ENCODE results near the gene PLVAP.
A peak's percentile ranks its signal among the peaks of the same experiment; 100 is the strongest.

PLVAP gene

DNA sequence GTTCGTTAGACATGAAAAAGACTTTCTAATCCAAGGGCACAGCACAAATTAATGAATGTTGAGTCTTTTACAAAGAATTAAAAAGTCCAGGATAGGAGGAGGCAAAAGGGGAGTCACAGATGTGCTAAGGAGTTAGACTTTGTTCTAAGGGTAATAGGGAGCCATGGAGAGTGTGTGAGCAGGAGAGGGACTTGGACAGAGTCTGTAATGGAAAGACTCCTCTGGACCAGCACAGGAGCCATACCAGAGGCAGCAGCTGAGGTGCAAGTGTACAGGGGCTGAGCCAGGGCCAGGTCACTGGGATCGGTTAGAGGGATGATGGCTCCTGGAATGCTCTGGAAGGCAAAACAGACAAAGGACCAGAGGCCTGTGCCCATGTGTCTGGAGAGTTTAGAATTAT is 29.3 kb downstream of the PLVAP start:
- Histone ChIP-seq H3K27ac (ENCODE audit: extremely low read depth, low read depth, low read length) (no peak overlapping the region), H3K9me3 (ENCODE audit: control insufficient read depth, insufficient read depth, low read depth, low read length) (no peaks in the 10 kb centered on the region), H3K4me3 (ENCODE audit: low read depth, low read length) (no peak overlapping the region), H3K36me3 (ENCODE audit: control insufficient read depth in 2 of 2, insufficient read depth in 1 of 2, low read length in 2 of 2) (no peaks in the 10 kb centered on the region; a peak in 1 of 3 replicates), H3K4me1 (ENCODE audit: control insufficient read depth, insufficient read depth, low read length) (no peaks in the 10 kb centered on the region)
- TF ChIP-seq ZNF701 (tag by site-specific recombination; IDR thresholded peaks at IDR 0.05) (no peak), ZNF16 (tag by site-specific recombination; IDR thresholded peaks at IDR 0.05; ENCODE audit: low read depth) (peak; percentile 95), ZNF776 (tag by site-specific recombination; IDR thresholded peaks at IDR 0.05; ENCODE audit: borderline replicate concordance) (no peak)
- TF ChIP-seq, protein P1, sequence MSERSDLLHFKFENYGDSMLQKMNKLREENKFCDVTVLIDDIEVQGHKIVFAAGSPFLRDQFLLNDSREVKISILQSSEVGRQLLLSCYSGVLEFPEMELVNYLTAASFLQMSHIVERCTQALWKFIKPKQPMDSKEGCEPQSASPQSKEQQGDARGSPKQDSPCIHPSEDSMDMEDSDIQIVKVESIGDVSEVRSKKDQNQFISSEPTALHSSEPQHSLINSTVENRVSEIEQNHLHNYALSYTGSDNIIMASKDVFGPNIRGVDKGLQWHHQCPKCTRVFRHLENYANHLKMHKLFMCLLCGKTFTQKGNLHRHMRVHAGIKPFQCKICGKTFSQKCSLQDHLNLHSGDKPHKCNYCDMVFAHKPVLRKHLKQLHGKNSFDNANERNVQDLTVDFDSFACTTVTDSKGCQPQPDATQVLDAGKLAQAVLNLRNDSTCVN (tag by site-specific recombination; optimal IDR thresholded peaks at IDR 0.05), result peak; percentile 11
- ChIA-PET POLR2A (no interaction called here), CTCF (interaction anchor here (0.5 to 2.2 kb wide), 7 partner anchors 36 to 416 kb away, joined by 3 to 17 read pairs (median 3); no protein-coding TSS in a partner anchor)

DNA sequence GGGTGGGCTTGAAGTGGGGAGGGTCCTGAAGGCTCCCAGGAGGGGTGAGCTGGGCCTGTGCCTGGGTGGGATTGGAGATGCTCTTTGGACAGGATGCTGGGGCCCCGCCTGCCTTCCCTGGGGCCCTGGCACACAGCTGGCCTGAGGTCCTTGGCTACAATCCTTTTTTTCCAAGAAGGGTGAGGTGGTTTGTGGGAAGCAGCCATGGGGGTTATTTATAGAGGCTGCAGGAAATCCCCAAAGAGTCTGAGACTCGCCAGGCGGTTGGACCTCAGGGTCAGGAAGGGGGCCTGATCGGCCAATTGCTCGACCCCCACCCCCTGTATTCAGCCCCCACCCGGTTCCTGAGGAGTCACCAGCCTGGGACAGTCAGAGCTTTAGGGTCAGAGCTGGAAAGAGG is 29.8 kb downstream of the PLVAP start:
- Histone ChIP-seq H3K27ac (ENCODE audit: extremely low read depth, low read depth, low read length) (no peak overlapping the region), H3K36me3 (ENCODE audit: control insufficient read depth in 2 of 2, insufficient read depth in 1 of 2, low read length in 2 of 2) (peaks cover 0 to 2% of the 10 kb centered on the region in 2 experiments; a peak in 2 of 3 replicates), H3K4me1 (ENCODE audit: control insufficient read depth, insufficient read depth, low read length) (no peaks in the 10 kb centered on the region), H3K4me3 (ENCODE audit: low read depth, low read length) (no peak overlapping the region), H3K9me3 (ENCODE audit: control insufficient read depth, insufficient read depth, low read depth, low read length) (no peaks in the 10 kb centered on the region)
- TF ChIP-seq ZNF596 (tag by site-specific recombination; IDR thresholded peaks at IDR 0.05) (no peak), ZNF514 (tag by site-specific recombination; IDR thresholded peaks at IDR 0.05) (no peak), ZNF677 (tag by site-specific recombination; IDR thresholded peaks at IDR 0.05) (no peak), ZFP37 (tag by site-specific recombination; IDR thresholded peaks at IDR 0.05) (no peak), ZNF548 (tag by site-specific recombination; IDR thresholded peaks at IDR 0.05) (no peak)
- TF ChIP-seq, protein P2, sequence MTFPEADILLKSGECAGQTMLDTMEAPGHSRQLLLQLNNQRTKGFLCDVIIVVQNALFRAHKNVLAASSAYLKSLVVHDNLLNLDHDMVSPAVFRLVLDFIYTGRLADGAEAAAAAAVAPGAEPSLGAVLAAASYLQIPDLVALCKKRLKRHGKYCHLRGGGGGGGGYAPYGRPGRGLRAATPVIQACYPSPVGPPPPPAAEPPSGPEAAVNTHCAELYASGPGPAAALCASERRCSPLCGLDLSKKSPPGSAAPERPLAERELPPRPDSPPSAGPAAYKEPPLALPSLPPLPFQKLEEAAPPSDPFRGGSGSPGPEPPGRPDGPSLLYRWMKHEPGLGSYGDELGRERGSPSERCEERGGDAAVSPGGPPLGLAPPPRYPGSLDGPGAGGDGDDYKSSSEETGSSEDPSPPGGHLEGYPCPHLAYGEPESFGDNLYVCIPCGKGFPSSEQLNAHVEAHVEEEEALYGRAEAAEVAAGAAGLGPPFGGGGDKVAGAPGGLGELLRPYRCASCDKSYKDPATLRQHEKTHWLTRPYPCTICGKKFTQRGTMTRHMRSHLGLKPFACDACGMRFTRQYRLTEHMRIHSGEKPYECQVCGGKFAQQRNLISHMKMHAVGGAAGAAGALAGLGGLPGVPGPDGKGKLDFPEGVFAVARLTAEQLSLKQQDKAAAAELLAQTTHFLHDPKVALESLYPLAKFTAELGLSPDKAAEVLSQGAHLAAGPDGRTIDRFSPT (tag by site-specific recombination; IDR thresholded peaks at IDR 0.05), result no peak
- TF ChIP-seq, protein P3, sequence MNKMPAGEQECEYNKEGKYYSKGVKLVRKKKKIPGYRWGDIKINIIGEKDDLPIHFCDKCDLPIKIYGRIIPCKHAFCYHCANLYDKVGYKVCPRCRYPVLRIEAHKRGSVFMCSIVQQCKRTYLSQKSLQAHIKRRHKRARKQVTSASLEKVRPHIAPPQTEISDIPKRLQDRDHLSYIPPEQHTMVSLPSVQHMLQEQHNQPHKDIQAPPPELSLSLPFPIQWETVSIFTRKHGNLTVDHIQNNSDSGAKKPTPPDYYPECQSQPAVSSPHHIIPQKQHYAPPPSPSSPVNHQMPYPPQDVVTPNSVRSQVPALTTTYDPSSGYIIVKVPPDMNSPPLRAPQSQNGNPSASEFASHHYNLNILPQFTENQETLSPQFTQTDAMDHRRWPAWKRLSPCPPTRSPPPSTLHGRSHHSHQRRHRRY (tag by site-specific recombination; IDR thresholded peaks at IDR 0.05), result no peak
- TF ChIP-seq, protein P4, sequence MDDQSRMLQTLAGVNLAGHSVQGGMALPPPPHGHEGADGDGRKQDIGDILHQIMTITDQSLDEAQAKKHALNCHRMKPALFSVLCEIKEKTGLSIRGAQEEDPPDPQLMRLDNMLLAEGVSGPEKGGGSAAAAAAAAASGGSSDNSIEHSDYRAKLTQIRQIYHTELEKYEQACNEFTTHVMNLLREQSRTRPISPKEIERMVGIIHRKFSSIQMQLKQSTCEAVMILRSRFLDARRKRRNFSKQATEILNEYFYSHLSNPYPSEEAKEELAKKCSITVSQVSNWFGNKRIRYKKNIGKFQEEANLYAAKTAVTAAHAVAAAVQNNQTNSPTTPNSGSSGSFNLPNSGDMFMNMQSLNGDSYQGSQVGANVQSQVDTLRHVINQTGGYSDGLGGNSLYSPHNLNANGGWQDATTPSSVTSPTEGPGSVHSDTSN (CRISPR knock-in tag; IDR thresholded peaks at IDR 0.05), result no peak
- TF ChIP-seq, protein P5, sequence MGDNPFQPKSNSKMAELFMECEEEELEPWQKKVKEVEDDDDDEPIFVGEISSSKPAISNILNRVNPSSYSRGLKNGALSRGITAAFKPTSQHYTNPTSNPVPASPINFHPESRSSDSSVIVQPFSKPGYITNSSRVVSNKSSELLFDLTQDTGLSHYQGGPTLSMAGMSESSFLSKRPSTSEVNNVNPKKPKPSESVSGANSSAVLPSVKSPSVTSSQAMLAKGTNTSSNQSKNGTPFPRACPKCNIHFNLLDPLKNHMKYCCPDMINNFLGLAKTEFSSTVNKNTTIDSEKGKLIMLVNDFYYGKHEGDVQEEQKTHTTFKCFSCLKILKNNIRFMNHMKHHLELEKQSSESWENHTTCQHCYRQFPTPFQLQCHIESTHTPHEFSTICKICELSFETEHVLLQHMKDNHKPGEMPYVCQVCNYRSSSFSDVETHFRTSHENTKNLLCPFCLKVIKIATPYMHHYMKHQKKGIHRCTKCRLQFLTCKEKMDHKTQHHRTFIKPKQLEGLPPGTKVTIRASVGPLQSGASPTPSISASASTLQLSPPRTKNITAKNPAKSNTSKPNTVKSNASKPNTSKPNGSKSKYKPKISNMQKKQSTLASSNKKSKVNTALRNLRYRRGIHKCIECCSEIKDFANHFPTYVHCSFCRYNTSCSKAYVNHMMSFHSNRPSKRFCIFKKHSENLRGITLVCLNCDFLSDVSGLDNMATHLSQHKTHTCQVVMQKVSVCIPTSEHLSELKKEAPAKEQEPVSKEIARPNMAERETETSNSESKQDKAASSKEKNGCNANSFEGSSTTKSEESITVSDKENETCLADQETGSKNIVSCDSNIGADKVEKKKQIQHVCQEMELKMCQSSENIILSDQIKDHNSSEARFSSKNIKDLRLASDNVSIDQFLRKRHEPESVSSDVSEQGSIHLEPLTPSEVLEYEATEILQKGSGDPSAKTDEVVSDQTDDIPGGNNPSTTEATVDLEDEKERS (tag by site-specific recombination; IDR thresholded peaks at IDR 0.05), result no peak
- TF ChIP-seq, protein P6, sequence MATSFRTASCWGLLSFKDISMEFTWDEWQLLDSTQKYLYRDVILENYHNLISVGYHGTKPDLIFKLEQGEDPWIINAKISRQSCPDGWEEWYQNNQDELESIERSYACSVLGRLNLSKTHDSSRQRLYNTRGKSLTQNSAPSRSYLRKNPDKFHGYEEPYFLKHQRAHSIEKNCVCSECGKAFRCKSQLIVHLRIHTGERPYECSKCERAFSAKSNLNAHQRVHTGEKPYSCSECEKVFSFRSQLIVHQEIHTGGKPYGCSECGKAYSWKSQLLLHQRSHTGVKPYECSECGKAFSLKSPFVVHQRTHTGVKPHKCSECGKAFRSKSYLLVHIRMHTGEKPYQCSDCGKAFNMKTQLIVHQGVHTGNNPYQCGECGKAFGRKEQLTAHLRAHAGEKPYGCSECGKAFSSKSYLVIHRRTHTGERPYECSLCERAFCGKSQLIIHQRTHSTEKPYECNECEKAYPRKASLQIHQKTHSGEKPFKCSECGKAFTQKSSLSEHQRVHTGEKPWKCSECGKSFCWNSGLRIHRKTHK (tag by site-specific recombination; IDR thresholded peaks at IDR 0.05), result no peak
- TF ChIP-seq, protein P7, sequence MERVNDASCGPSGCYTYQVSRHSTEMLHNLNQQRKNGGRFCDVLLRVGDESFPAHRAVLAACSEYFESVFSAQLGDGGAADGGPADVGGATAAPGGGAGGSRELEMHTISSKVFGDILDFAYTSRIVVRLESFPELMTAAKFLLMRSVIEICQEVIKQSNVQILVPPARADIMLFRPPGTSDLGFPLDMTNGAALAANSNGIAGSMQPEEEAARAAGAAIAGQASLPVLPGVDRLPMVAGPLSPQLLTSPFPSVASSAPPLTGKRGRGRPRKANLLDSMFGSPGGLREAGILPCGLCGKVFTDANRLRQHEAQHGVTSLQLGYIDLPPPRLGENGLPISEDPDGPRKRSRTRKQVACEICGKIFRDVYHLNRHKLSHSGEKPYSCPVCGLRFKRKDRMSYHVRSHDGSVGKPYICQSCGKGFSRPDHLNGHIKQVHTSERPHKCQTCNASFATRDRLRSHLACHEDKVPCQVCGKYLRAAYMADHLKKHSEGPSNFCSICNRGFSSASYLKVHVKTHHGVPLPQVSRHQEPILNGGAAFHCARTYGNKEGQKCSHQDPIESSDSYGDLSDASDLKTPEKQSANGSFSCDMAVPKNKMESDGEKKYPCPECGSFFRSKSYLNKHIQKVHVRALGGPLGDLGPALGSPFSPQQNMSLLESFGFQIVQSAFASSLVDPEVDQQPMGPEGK (tag by site-specific recombination; IDR thresholded peaks at IDR 0.05), result no peak
- ChIA-PET POLR2A (interaction anchor here (0.7 kb wide), 1 partner anchor 72 kb away, joined by 3 read pairs; the partner anchor contains the start of gene MVB12A), CTCF (interaction anchor here (0.7 to 2.2 kb wide), 9 partner anchors 15 to 712 kb away, joined by 3 to 17 read pairs (median 4); no protein-coding TSS in a partner anchor)

All from HEK293 (cell line).